Common myeloid progenitor, CD34-positive (primary cell): ENCODE data around the gene NTRK3.

ENCODE experiments used
- CTCF ChIA-PET: fragments of 350-600 bp; sonication (Branson Sonifier 250); formaldehyde crosslinking; loops from one replicate; lab custom pipeline; 2021; ENCODE audit warnings: antibody characterized with exemption; lab: Charles Lee
- POLR2A ChIA-PET: fragments of 350-600 bp; sonication (Branson Sonifier 250); formaldehyde crosslinking; loops from one replicate; lab custom pipeline; 2021; ENCODE audit warnings: antibody characterized with exemption; lab: Charles Lee
- DNase-seq, 3 donors: peaks; one replicate each; pipeline versions ENCODE4 v3.0.0 to v3.0.0-alpha.2; 2013
- H3K27ac ChIP-seq, 2 experiments: 1 replicate in 1 of 2; 2 replicates in 1 of 2; pipeline ENCODE4 v1.7.0; 2013; ENCODE audit warnings: inconsistent platforms in 2 of 2, low read length in 2 of 2, mild to moderate bottlenecking in 2 of 2, low read depth in 1 of 2, moderate library complexity in 1 of 2; ENCODE audit not compliant: severe bottlenecking in 2 of 2, insufficient read depth in 1 of 2, poor library complexity in 1 of 2
- H3K27me3 ChIP-seq, 5 experiments: replicated peaks in 2 of 5; 1 replicate in 3 of 5; 2 replicates in 2 of 5; pipeline versions ENCODE4 v1.6.1 to v1.7.0; 2013; ENCODE audit warnings: low read length in 4 of 5, mild to moderate bottlenecking in 2 of 5, moderate library complexity in 2 of 5, inconsistent platforms in 1 of 5; ENCODE audit not compliant: insufficient read depth in 5 of 5, control insufficient read depth in 4 of 5
- H3K36me3 ChIP-seq, 4 experiments: 1 replicate in 2 of 4; 2 replicates in 2 of 4; pipeline versions ENCODE4 v1.6.1 to v1.7.0; 2013; ENCODE audit warnings: low read length in 3 of 4, control low read depth in 1 of 4, mild to moderate bottlenecking in 1 of 4; ENCODE audit not compliant: control insufficient read depth in 4 of 4, insufficient read depth in 4 of 4
- H3K4me1 ChIP-seq, 4 experiments: 1 replicate in 3 of 4; 2 replicates in 1 of 4; pipeline versions ENCODE4 v1.6.1 to v1.7.1; 2013; ENCODE audit warnings: low read length in 3 of 4, mild to moderate bottlenecking in 3 of 4, control low read depth in 1 of 4, inconsistent platforms in 1 of 4, moderate library complexity in 1 of 4; ENCODE audit not compliant: control insufficient read depth in 4 of 4, insufficient read depth in 4 of 4; ENCODE audit errors: control extremely low read depth in 1 of 4
- H3K4me3 ChIP-seq, 7 experiments: 1 replicate in 4 of 7; 2 replicates in 3 of 7; pipeline versions ENCODE4 v1.5.1 to v1.7.0; 2013; ENCODE audit warnings: mild to moderate bottlenecking in 7 of 7, low read length in 6 of 7, moderate library complexity in 6 of 7, inconsistent platforms in 2 of 7, low read depth in 2 of 7, control low read depth in 1 of 7; ENCODE audit not compliant: insufficient read depth in 4 of 7, control insufficient read depth in 1 of 7; ENCODE audit errors: extremely low read depth in 1 of 7
- H3K9me3 ChIP-seq, 5 experiments: 1 replicate in 4 of 5; 2 replicates in 1 of 5; pipeline versions ENCODE4 v1.6.1 to v1.7.1; 2013; ENCODE audit warnings: low read length in 4 of 5, mild to moderate bottlenecking in 2 of 5, inconsistent platforms in 1 of 5, low read depth in 1 of 5, moderate library complexity in 1 of 5; ENCODE audit not compliant: control insufficient read depth in 4 of 5, insufficient read depth in 2 of 5; ENCODE audit errors: control extremely low read depth in 1 of 5
- WGBS: methylation state at CpG from one replicate; pipeline ENCODE4 v1.1.5; 2013; ENCODE audit not compliant: insufficient coverage; 5-methylcytosine and 5-hydroxymethylcytosine counted together

The NTRK3 gene

DNA sequence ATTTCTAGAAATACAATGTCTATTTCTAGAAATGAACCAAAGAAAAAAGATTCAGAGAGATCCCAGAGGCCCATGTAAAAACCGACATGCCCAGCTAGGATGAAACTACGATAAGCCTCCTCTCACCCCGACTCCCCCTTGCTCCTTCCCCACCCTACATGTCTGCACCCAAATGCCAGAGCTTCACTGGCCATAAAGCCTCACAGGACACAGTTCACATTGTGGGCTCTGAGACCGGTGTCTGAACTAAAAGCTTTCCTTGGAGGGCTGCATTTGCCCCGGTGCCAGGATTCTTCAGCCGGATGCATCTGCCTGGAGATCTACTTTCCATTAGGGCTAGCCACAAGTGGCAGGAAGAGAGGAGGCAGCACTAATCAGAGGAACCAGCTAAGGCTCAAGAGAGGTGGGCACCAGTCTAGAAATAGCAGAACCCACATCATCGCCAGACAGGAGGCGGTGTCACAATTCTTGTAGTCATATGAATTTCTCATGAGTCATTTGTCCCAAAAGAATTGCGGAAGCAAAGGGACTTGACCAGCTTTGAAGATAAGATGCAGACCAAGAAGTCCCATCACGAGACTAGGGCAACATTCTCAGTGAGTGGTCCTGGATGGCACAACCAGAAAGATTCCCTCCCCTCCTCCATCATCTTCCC, 353.6 kb downstream of the NTRK3 start:
- ChIA-PET CTCF (no interaction called here), POLR2A (interaction anchor here (1.4 kb wide), 1 partner anchor 60 kb away, joined by 4 read pairs; no protein-coding TSS in a partner anchor)
- WGBS = 83% methylated on average over 10 of the region's 10 CpGs
- Histone ChIP-seq H3K9me3 (no peaks in the 10 kb centered on the region), H3K4me1 (no peaks in the 10 kb centered on the region), H3K27ac (no peak overlapping the region), H3K36me3 (no peaks in the 10 kb centered on the region), H3K27me3 (peaks cover 0 to 2% (median 0%) of the 10 kb centered on the region in 5 experiments), H3K4me3 (no peak overlapping the region)
- DNase-seq = peak; percentile 50 to 87 (median 75)

DNA sequence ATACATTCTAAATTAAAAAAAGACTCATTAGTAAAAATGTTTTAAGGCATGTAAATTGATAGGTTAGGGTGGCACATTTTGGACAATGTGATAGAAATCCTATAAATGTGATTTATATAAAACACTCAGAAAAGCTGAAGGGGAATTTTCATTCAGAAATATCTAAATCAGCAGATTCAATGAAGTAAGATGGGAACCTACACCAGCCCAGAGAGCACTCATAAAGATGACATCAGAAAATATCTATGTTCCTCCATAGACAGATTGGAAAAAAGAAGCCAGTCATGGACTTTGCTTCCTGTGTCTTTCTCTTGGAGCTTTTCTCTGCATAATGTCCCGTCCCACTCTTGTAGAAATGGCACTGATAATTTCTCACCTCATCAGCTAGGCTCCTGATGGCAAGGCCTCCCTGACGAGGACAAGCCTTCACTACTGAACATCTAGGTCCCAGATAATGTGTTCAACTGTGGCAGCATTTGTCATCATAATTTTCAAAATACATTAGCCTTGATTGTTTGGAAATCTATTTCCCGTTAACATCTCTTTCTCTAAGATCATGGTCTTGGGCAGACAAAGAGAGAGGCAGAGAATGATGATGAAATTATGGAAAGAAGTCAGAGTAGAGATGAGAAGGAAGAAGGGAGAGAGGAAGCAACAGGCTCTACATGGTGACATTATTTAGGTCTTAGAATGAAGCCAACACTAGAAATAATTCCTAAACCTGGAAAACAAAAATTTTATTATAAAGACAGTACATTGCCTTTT, 354.4 kb downstream of the NTRK3 start:
- Histone ChIP-seq H3K36me3 (no peaks in the 10 kb centered on the region), H3K27me3 (peaks cover 0 to 2% (median 0%) of the 10 kb centered on the region in 5 experiments), H3K4me3 (no peak overlapping the region), H3K9me3 (no peaks in the 10 kb centered on the region), H3K4me1 (no peaks in the 10 kb centered on the region), H3K27ac (no peak overlapping the region)
- WGBS = 0% methylated on average over 1 of the region's 3 CpGs
- DNase-seq = no peak
- POLR2A ChIA-PET = interaction anchor here (1.4 kb wide), 1 partner anchor 61 kb away, joined by 4 read pairs; no protein-coding TSS in a partner anchor
- CTCF ChIA-PET = no interaction called here

DNA sequence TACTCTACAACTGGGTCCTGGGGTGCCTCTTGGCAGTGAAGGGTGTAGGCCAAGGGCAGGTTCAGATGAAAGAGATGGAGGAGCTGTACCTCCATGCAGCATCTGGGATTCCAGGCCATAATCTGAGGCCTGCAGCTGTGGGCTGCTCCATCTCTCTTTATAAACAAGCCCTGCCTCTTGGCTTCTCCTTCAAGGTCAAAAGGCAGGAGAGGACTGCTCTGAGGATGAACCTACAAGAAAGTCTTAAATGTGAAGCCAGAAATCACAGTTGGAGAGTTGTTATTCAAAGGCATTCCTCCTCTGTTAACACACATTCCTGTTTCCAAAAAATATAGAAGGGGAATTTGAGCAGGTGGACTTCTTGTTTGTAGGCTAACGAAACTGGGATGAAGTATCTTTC, 355.5 kb downstream of the NTRK3 start:
- CTCF ChIA-PET = no interaction called here
- no peaks in the 10 kb centered on the region for H3K9me3 ChIP-seq
- POLR2A ChIA-PET = no interaction called here

DNA sequence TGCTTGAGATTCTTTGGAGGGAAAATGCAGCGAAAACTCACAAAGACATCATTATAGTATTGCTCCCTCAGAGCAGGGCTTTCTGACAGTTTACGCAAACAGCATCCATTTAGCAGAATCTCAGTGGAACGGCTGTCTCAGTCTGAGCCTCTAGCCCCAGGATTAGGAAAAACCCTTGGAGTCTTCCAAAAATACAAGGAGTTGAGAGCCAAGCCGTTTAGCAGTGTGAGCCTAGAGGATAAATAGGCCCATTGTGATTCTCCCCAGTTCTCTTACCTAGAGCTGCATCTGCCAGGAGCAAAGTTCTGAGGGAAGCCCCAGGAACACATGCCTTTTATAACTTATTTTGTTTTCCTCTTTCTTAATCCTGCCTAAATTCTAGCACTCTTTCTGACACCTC, 359.6 kb downstream of the NTRK3 start:
- H3K36me3 ChIP-seq = no peaks in the 10 kb centered on the region
- no peaks in the 10 kb centered on the region for H3K27me3 ChIP-seq
- POLR2A ChIA-PET = no interaction called here
- CTCF ChIA-PET = no interaction called here
- no peak overlapping the region for H3K27ac ChIP-seq
- H3K9me3 ChIP-seq = no peaks in the 10 kb centered on the region
- 98% methylated on average over 4 of the region's 4 CpGs for WGBS
- no peak overlapping the region for H3K4me3 ChIP-seq
- H3K4me1 ChIP-seq = no peaks in the 10 kb centered on the region
- no peak for DNase-seq

More for the DNA sequence above, 355.5 kb downstream of the NTRK3 start:
- WGBS = 86% methylated on average over 1 of the region's 1 CpG
- H3K4me1 ChIP-seq = no peaks in the 10 kb centered on the region
- H3K4me3 ChIP-seq = no peak overlapping the region
- no peak overlapping the region for H3K27ac ChIP-seq
- DNase-seq = no peak
- no peaks in the 10 kb centered on the region for H3K36me3 ChIP-seq
- peaks cover 0 to 2% (median 0%) of the 10 kb centered on the region in 5 experiments for H3K27me3 ChIP-seq

DNA sequence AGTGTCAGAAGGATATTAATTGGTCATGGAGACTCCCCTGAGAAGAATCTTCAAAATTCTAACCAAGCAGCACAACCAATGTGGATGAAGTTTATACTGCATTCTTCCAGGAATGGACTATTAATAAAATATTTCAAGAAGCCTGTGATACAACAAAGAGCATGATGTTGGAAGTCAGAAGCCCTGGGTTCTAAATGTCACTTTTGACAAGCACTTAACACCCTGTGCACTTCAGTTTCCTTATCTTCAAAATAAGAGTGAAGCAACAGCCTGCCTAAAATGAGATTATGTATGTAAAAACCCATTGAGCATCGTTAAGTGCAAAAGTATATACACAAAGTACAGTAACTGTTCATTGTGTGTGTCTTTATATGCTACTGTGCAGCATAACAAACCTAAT, 369.4 kb downstream of the NTRK3 start:
- no CpG with 5 or more reads among the region's 1 CpG for WGBS

DNA sequence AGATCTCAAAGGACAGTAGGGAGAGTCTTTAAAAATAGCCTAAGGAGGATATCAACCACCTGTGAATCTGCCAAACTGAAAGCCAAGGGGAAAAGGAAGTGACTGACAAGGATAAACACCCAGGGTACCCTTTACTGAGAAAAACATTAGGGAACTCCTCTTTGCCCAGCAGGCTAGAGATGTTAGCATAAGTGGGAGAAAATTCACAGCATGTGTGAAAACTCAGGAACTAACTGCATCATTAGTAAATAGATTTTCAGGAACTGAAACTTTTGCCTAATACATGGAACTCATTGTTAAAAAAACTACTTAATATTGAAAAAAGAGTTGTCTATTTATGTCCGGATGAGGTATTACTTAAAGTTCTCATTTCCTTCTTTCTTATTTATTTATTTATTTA, 375.5 kb downstream of the NTRK3 start:
- peaks cover 0 to 2% (median 0%) of the 10 kb centered on the region in 4 experiments for H3K4me1 ChIP-seq
- WGBS = no CpG with 5 or more reads among the region's 1 CpG
- no peaks in the 10 kb centered on the region for H3K36me3 ChIP-seq
- H3K27ac ChIP-seq = no peak overlapping the region
- peaks cover 0 to 2% (median 0%) of the 10 kb centered on the region in 5 experiments for H3K9me3 ChIP-seq
- DNase-seq = no peak
- ChIA-PET POLR2A (no interaction called here), CTCF (no interaction called here)
- H3K4me3 ChIP-seq = no peak overlapping the region
- H3K27me3 ChIP-seq = no peaks in the 10 kb centered on the region

More for the DNA sequence above, 369.4 kb downstream of the NTRK3 start:
- ChIA-PET POLR2A (no interaction called here), CTCF (no interaction called here)
- Histone ChIP-seq H3K27ac (no peak overlapping the region), H3K9me3 (peaks cover 0 to 2% (median 0%) of the 10 kb centered on the region in 5 experiments), H3K4me1 (peaks cover 0 to 9% (median 4%) of the 10 kb centered on the region in 4 experiments), H3K4me3 (no peak overlapping the region), H3K36me3 (no peaks in the 10 kb centered on the region), H3K27me3 (peaks cover 0 to 2% (median 0%) of the 10 kb centered on the region in 5 experiments)
- DNase-seq = no peak
